Nephron (organoid): Measurements from ENCODE around the gene NUCB1.

Experiments
- H3K27ac Mint-ChIP-seq, 3 experiments: 2 replicates each; pipeline ENCODE4 v1.8.0; 2020; ENCODE audit warnings: mixed read lengths in 3 of 3, mild to moderate bottlenecking in 2 of 3, moderate library complexity in 1 of 3
- H3K27me3 Mint-ChIP-seq: 2 replicates; pipeline ENCODE4 v1.8.0; 2021; ENCODE audit warnings: low read depth, mild to moderate bottlenecking, moderate library complexity, mixed read lengths
- H3K36me3 Mint-ChIP-seq: 2 replicates; pipeline ENCODE4 v1.8.0; 2020; ENCODE audit warnings: low read depth, mixed read lengths
- H3K4me1 Mint-ChIP-seq: 2 replicates; pipeline ENCODE4 v1.8.0; 2020; ENCODE audit warnings: mixed read lengths
- H3K4me3 Mint-ChIP-seq, 3 experiments: 2 replicates each; pipeline ENCODE4 v1.8.0; 2020; ENCODE audit warnings: mild to moderate bottlenecking in 3 of 3, mixed read lengths in 3 of 3, moderate library complexity in 2 of 3
- H3K9me3 Mint-ChIP-seq: 2 replicates; pipeline ENCODE4 v1.8.0; 2020; ENCODE audit warnings: mixed read lengths
- CTCF ChIP-seq, 3 experiments: fragments of 200-600 bp; sonication (generic); IDR thresholded peaks; one replicate each; pipeline ENCODE4 v1.5.0; 2021; ENCODE audit warnings: antibody characterized with exemption in 3 of 3; ENCODE audit not compliant: unreplicated experiment in 3 of 3

NUCB1 gene

GRCh38 chr19:48955308-48955958, 55.3 kb downstream of the NUCB1 start:
- Mint-ChIP-seq H3K4me3 (peak overlapping the region; percentile 85 to 89 (median 88)), H3K9me3 (no peaks in the 10 kb centered on the region), H3K4me1 (peaks cover 13% of the 10 kb centered on the region), H3K27ac (peak overlapping the region; percentile 11 to 86 (median 70)), H3K27me3 (peaks cover 4% of the 10 kb centered on the region), H3K36me3 (peaks cover 17% of the 10 kb centered on the region)
- no peak for TF ChIP-seq CTCF (IDR thresholded peaks at IDR 0.05; ENCODE audit: unreplicated experiment in 3 of 3)

- TF ChIP-seq CTCF (IDR thresholded peaks at IDR 0.05; ENCODE audit: unreplicated experiment in 3 of 3): no peak
- Mint-ChIP-seq H3K27me3 (peaks cover 4% of the 10 kb centered on the region), H3K27ac (no peak overlapping the region), H3K4me1 (peaks cover 14% of the 10 kb centered on the region), H3K4me3 (peak overlapping the region in 2 of 3 experiments; percentile 56), H3K9me3 (no peaks in the 10 kb centered on the region), H3K36me3 (peaks cover 21% of the 10 kb centered on the region)
Measured at GRCh38 chr19:48958006-48958405, 57.9 kb downstream of the NUCB1 start.

GRCh38 chr19:48959341-48960239, 59.5 kb downstream of the NUCB1 start:
- H3K9me3 Mint-ChIP-seq: no peaks in the 10 kb centered on the region
- H3K27me3 Mint-ChIP-seq: peaks cover 4% of the 10 kb centered on the region
- no peak overlapping the region for H3K27ac Mint-ChIP-seq
- H3K4me1 Mint-ChIP-seq: peaks cover 25% of the 10 kb centered on the region
- H3K36me3 Mint-ChIP-seq: peaks cover 21% of the 10 kb centered on the region
- no peak overlapping the region for H3K4me3 Mint-ChIP-seq
- no peak for TF ChIP-seq CTCF (IDR thresholded peaks at IDR 0.05; ENCODE audit: unreplicated experiment in 3 of 3)

- no peaks in the 10 kb centered on the region for H3K9me3 Mint-ChIP-seq
- TF ChIP-seq CTCF (IDR thresholded peaks at IDR 0.05; ENCODE audit: unreplicated experiment in 3 of 3): no peak
- peak overlapping the region in 1 of 3 experiments; percentile 14 for H3K4me3 Mint-ChIP-seq
- peaks cover 4% of the 10 kb centered on the region for H3K27me3 Mint-ChIP-seq
- H3K36me3 Mint-ChIP-seq: peaks cover 22% of the 10 kb centered on the region
- H3K4me1 Mint-ChIP-seq: peaks cover 21% of the 10 kb centered on the region
- H3K27ac Mint-ChIP-seq: peak overlapping the region; percentile 76 to 100 (median 99)
Measured at GRCh38 chr19:48961051-48961649, 61.0 kb downstream of the NUCB1 start.

- H3K36me3 Mint-ChIP-seq: peaks cover 27% of the 10 kb centered on the region
- no peaks in the 10 kb centered on the region for H3K9me3 Mint-ChIP-seq
- TF ChIP-seq CTCF (IDR thresholded peaks at IDR 0.05; ENCODE audit: unreplicated experiment in 3 of 3): no peak
- H3K4me3 Mint-ChIP-seq: peak overlapping the region; percentile 53 to 60 (median 56)
- peaks cover 4% of the 10 kb centered on the region for H3K27me3 Mint-ChIP-seq
- H3K27ac Mint-ChIP-seq: peak overlapping the region; percentile 96 to 100 (median 99)
- H3K4me1 Mint-ChIP-seq: peaks cover 25% of the 10 kb centered on the region
Measured at GRCh38 chr19:48961673-48962028, 61.5 kb downstream of the NUCB1 start.
